HFFc6 (cell line): ENCODE measurements around the gene TENT4B. TPM values are rescaled to one million over a fixed set of nuclear protein-coding genes. Genes with fewer than 3 reads are reported as not detected.
"Not testable (repeated sequence)": the region's sequence is repeated elsewhere in the genome, so short reads cannot be mapped to it uniquely, and the experiment has no call there.

Experiments
- DNase-seq: peaks from one replicate; pipeline ENCODE4 v3.0.0-alpha.2; 2018
- H3K27ac Mint-ChIP-seq: 2 replicates; pipeline ENCODE4 v1.8.0; 2020; ENCODE audit warnings: mild to moderate bottlenecking, mixed read lengths
- H3K27me3 Mint-ChIP-seq: 2 replicates; pipeline ENCODE4 v1.8.0; 2021; ENCODE audit warnings: mild to moderate bottlenecking, moderate library complexity, mixed read lengths; ENCODE audit not compliant: insufficient read depth
- H3K36me3 Mint-ChIP-seq: 2 replicates; pipeline ENCODE4 v1.8.0; 2021; ENCODE audit warnings: low read depth, mixed read lengths
- H3K4me1 Mint-ChIP-seq: 2 replicates; pipeline ENCODE4 v1.8.0; 2020; ENCODE audit warnings: low read depth, mixed read lengths
- H3K4me3 Mint-ChIP-seq: 2 replicates; pipeline ENCODE4 v1.8.0; 2020; ENCODE audit warnings: mild to moderate bottlenecking, moderate library complexity, mixed read lengths
- H3K9me3 Mint-ChIP-seq: 2 replicates; pipeline ENCODE4 v1.8.0; 2020; ENCODE audit warnings: mild to moderate bottlenecking, mixed read lengths
- CTCF ChIP-seq: fragments of 200-600 bp; sonication (generic); IDR thresholded peaks from 2 replicates; pipeline ENCODE4 v1.5.0; 2021; ENCODE audit warnings: antibody characterized with exemption, mild to moderate bottlenecking
- total RNA-seq, 6 experiments: library from RNA; stranded (reverse); fragmentation: NEBNext Ultra II Directional; extraction: Animal tissue kit (Norgen Biotek cat#: 25700); gene quantifications; 2 replicates in 1 of 6; 3 replicates in 5 of 6; pipeline ENCODE4 v1.2.3, GENCODE V29; 2021

Gene TENT4B
- total RNA-seq, 6 experiments from 2014 or later: 19.4 to 23.0 (median 21.6) TPM

- Mint-ChIP-seq H3K36me3 (no peaks in the 10 kb centered on the region; the same call in 1 of the 2 replicates), H3K4me1 (peaks cover 38% of the 10 kb centered on the region), H3K27ac (peak overlapping the region; percentile 16), H3K27me3 (peaks cover 3% of the 10 kb centered on the region; the same call in 1 of the 2 replicates), H3K9me3 (no peaks in the 10 kb centered on the region), H3K4me3 (no peak overlapping the region)
- no peak for TF ChIP-seq CTCF
- peak; percentile 47 for DNase-seq
These were observed 81.9 kb downstream of the TENT4B start for GRCh38 chr16:50234771-50235556.

GRCh38 chr16:50235581-50235980 lies 82.5 kb downstream of the TENT4B start:
- no peaks in the 10 kb centered on the region for H3K9me3 Mint-ChIP-seq
- no peak for TF ChIP-seq CTCF
- no peak for DNase-seq
- peaks cover 3% of the 10 kb centered on the region; the same call in 1 of the 2 replicates for H3K27me3 Mint-ChIP-seq
- peaks cover 39% of the 10 kb centered on the region for H3K4me1 Mint-ChIP-seq
- H3K27ac Mint-ChIP-seq: no peak overlapping the region
- H3K36me3 Mint-ChIP-seq: no peaks in the 10 kb centered on the region
- H3K4me3 Mint-ChIP-seq: no peak overlapping the region

GRCh38 chr16:50238314-50238713 lies 85.2 kb downstream of the TENT4B start:
- no peaks in the 10 kb centered on the region for H3K9me3 Mint-ChIP-seq
- peaks cover 3% of the 10 kb centered on the region; the same call in 1 of the 2 replicates for H3K27me3 Mint-ChIP-seq
- TF ChIP-seq CTCF: no peak
- no peak for DNase-seq
- H3K4me3 Mint-ChIP-seq: no peak overlapping the region
- no peaks in the 10 kb centered on the region for H3K36me3 Mint-ChIP-seq
- no peak overlapping the region for H3K27ac Mint-ChIP-seq
- H3K4me1 Mint-ChIP-seq: peaks cover 29% of the 10 kb centered on the region

GRCh38 chr16:50238868-50239301 lies 85.8 kb downstream of the TENT4B start:
- Mint-ChIP-seq H3K4me3 (no peak overlapping the region), H3K27me3 (peaks cover 3% of the 10 kb centered on the region; the same call in 1 of the 2 replicates), H3K4me1 (peaks cover 24% of the 10 kb centered on the region), H3K9me3 (no peaks in the 10 kb centered on the region), H3K36me3 (no peaks in the 10 kb centered on the region), H3K27ac (no peak overlapping the region)
- no peak for DNase-seq
- no peak for TF ChIP-seq CTCF

GRCh38 chr16:50243024-50243423 lies 89.9 kb downstream of the TENT4B start:
- not testable (repeated sequence) for DNase-seq, H3K27ac Mint-ChIP-seq, H3K27me3 Mint-ChIP-seq, H3K36me3 Mint-ChIP-seq, H3K4me3 Mint-ChIP-seq, H3K9me3 Mint-ChIP-seq
- peaks cover 23% of the 10 kb centered on the region for H3K4me1 Mint-ChIP-seq

GRCh38 chr16:50244140-50244503 lies 91.0 kb downstream of the TENT4B start:
- peaks cover 23% of the 10 kb centered on the region for H3K4me1 Mint-ChIP-seq
- H3K9me3 Mint-ChIP-seq: no peaks in the 10 kb centered on the region
- H3K27me3 Mint-ChIP-seq: peaks cover 4% of the 10 kb centered on the region
- DNase-seq: peak; percentile 39
- no peaks in the 10 kb centered on the region for H3K36me3 Mint-ChIP-seq
- no peak overlapping the region for H3K4me3 Mint-ChIP-seq
- H3K27ac Mint-ChIP-seq: no peak overlapping the region
- no peak for TF ChIP-seq CTCF
